ENCODE data around the gene OCA2.

The OCA2 gene

GRCh38 chr15:27820232-27820631 is 278.9 kb downstream of the OCA2 start:
- DNase-seq (ENCODE audit: low read depth in 2 of 2): peak; percentile 40 to 55

- DNase-seq (ENCODE audit: low read depth in 2 of 2): no peak
These were observed 281.9 kb downstream of the OCA2 start for GRCh38 chr15:27817258-27817657.

- DNase-seq (ENCODE audit: low read depth in 2 of 2): no peak
These were observed 282.3 kb downstream of the OCA2 start for GRCh38 chr15:27816790-27817189.

GRCh38 chr15:27815035-27815434 is 284.1 kb downstream of the OCA2 start:
- DNase-seq (ENCODE audit: low read depth in 2 of 2): no peak

DNA sequence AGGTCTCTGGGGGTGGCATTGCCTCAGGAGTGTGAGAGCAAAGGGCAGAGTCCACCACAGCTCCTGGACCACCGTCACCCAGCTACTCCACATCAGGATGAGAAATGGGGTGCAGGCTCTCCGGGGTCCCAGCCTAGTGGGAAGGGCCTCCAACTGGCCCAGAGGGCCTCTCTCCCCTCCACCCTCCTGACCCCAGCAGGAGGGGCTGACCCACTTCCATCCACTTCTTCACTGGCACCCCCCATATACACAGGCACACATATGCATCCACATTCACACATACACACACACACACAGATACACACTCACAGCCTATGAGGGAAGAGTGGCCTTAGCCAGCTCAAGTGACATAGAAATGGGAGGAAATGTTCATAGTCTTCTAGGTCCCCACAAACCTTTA is 286.0 kb downstream of the OCA2 start:
- DNase-seq (ENCODE audit: low read depth in 2 of 2): no peak

GRCh38 chr15:27808182-27808581 is 290.9 kb downstream of the OCA2 start:
- DNase-seq (ENCODE audit: low read depth in 2 of 2): no peak

GRCh38 chr15:27807335-27807734 is 291.8 kb downstream of the OCA2 start:
- DNase-seq (ENCODE audit: low read depth in 2 of 2): no peak

DNA sequence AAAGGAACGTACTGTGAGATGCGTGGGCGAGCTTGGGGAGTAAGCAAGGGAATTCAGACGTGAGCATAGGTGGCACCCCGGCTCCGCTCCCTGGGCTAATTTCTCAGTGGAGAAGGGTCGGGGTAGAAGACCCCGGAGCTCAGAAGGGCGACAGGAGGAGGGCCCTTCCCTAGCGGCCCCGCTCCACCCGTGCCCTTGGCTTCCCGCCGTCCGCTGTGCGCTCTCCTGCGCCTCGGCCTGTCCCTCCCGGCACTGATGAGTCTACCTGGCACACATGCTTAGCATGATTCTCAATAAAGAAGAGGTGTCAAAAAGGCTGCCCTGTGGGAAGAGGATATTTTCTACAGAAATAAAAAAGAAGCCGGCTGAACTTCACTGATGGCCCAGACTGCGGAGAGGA is 292.7 kb downstream of the OCA2 start:
- no peak for DNase-seq (ENCODE audit: low read depth in 2 of 2)

- DNase-seq (ENCODE audit: low read depth in 2 of 2): no peak
These were observed 293.6 kb downstream of the OCA2 start for GRCh38 chr15:27805261-27806220.

DNA sequence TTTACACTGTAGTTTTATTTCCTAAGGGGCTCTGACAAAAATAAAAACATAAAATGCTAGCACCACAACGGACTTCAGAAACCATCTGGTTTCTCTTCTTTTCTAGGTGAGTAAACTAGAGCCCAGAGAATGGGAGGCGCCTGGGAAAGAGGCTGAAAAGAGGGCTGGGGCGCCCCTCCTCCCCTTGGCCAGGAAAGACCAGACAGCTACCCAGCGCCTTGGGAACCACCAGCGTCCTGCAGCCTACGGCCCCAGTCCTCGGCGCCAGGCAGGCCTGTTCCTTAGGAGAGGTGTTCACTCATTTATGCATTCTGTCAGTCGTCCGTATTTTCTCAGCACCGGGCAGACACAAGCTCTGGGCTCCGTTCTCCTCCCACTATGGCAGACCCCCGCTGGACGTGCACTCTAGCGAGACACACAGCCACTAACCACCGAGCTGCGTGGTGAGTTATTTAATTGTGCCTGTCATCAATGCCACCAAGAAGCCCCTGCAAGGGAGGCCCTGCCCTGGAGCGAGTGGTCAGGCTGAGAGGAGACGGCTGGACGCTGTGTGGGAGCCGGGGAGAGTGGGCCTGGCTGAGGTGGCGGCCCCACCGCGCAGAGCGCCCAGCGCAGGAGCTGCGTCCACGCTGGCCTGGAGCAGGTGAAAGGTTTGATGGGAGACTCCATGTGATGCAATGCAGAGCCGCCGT is 294.4 kb downstream of the OCA2 start:
- DNase-seq (ENCODE audit: low read depth in 2 of 2): no peak

DNA sequence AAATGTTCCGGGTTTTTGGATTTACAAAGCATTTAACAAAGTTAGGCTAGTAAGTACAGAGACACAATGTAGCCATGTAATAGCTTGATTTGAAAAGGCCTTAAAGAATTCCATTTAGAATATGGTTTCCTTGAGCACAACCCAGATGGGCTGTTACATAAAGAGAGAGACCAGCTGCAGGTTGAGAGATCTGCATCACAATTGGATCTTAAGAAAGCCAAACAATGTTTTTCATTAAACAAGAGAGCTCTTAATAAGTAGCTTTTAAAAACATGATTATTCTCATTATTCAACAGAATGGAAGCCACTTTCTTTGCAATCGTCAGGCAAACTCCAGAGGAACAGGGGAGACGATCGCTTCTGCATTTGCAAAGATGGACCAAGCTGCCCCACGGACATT is 300.3 kb downstream of the OCA2 start:
- DNase-seq (ENCODE audit: low read depth in 2 of 2): no peak

- no peak for DNase-seq (ENCODE audit: low read depth in 2 of 2)
These were observed 301.4 kb downstream of the OCA2 start for GRCh38 chr15:27797765-27798164.

GRCh38 chr15:27796405-27797320 is 302.5 kb downstream of the OCA2 start:
- DNase-seq (ENCODE audit: low read depth in 2 of 2): no peak

GRCh38 chr15:27792756-27793264 is 306.3 kb downstream of the OCA2 start:
- no peak for DNase-seq (ENCODE audit: low read depth in 2 of 2)

DNA sequence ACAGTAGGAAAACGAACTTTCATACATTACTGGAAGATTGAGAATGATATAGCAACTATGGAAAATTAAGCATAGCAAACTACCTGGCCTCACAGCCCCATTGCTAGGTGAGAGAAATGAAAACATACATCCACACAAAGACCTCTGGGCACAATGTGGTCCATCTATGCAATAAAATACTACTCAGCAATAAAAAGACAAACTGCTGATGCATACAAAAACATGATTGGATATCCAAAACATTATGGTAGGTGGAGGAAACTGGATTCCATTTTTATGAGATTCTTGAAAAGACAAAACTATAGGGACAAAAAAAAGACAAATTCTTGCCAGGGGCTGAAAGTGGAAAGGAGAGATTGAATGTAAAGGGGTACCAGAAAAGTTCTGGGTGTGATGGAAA is 308.8 kb downstream of the OCA2 start:
- no peak for DNase-seq (ENCODE audit: low read depth in 2 of 2)

GRCh38 chr15:27787931-27788330 is 311.2 kb downstream of the OCA2 start:
- DNase-seq (ENCODE audit: low read depth in 2 of 2): peak in 1 of 2 experiments; percentile 4

DNA sequence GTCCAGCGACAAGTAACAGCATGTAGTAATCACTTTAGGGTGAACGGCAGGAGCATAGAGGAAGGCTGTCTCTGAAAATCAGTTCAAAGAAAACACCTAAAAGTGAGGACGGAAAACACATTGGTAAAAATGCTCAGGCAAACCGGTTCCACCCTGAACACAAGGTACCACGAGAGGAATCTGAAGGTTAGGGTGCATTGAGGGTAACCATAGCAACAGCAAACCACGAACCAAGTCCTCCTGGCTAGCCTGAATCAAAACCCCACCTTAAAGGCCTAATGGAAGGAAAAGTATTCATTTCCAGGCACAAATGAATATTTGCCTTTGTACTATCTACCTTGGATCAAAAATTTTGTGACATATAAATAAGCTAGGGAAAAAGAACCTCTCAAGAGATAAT is 315.0 kb downstream of the OCA2 start:
- DNase-seq (ENCODE audit: low read depth in 2 of 2): no peak

- no peak for DNase-seq (ENCODE audit: low read depth in 2 of 2)
These were observed 315.4 kb downstream of the OCA2 start for GRCh38 chr15:27783678-27784077.

GRCh38 chr15:27782125-27782524 is 317.0 kb downstream of the OCA2 start:
- no peak for DNase-seq (ENCODE audit: low read depth in 2 of 2)

- no peak for DNase-seq (ENCODE audit: low read depth in 2 of 2)
These were observed 322.6 kb downstream of the OCA2 start for GRCh38 chr15:27776501-27776900.

- DNase-seq (ENCODE audit: low read depth in 2 of 2): no peak
These were observed 324.5 kb downstream of the OCA2 start for GRCh38 chr15:27774638-27775037.

DNA sequence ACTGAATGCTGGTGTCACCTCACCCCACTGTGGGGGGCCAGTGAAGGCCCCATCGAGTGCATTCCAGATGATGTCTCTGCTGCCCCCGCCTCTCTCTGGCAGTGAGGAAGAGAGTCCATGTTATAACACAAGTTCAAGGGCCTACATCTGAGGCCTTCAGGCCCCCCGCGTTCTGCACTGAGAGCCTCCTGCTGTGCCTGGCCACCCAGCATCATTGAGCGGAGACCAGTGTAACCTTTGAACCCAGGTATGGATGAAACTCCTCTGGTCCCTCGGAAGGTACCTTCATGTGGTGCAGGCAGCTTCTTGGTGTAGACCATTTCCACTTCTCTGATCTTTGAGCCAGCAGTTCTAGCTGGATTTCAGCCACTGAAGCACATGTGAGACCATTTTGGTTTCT is 324.9 kb downstream of the OCA2 start:
- no peak for DNase-seq (ENCODE audit: low read depth in 2 of 2)

Data from fibroblast of skin of left quadriceps (primary cell).